Upper lobe of left lung (tissue), 4 donors: ENCODE results near the gene PDS5B.

ENCODE experiments used
- EP300 ChIP-seq, 4 donors: sonication (generic); formaldehyde crosslinking; IDR thresholded peaks; one replicate each; pipeline ENCODE4 v1.5.1; 2017; ENCODE audit warnings: antibody characterized with exemption in 4 of 4, control low read depth in 2 of 4
- POLR2A ChIP-seq, 4 donors: fragments of 450-650 bp; IDR thresholded peaks; one replicate each; pipeline ENCODE4 v1.5.1; 2016 to 2017; ENCODE audit warnings: antibody characterized with exemption in 4 of 4, mild to moderate bottlenecking in 2 of 4
- TF ChIP-seq, protein P1 (sequence below), 6 experiments: fragments of 450-650 bp in 4 of 6; fragments of 200-600 bp in 2 of 6; sonication (generic) in 2 of 6; IDR thresholded peaks; one replicate each; pipeline ENCODE4 v1.5.1; 2016 to 2019; ENCODE audit warnings: antibody characterized with exemption in 6 of 6

DNA sequence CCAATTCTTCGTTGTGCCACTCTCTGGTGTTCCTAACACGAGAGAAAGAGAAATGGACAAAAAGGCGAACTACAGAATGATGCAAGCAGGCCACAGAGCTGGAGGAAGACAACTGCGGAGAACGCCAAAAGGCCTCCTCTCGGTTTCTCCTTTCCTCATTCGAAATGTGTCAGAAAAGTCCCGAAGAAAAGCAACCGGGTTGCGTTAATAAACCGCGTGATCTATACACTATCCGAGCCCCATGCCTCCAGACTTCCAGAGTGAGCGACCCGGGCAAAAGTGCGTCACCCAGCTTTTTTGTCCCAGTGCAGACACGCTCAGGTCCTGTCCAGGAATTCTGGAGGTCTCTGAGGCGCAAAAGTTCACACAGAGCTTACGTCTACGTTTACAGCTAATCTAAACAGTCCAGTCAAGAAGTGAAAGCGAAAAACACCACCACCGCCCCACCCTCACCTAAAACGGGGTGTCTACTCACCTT is 48.1 kb upstream of the PDS5B start:
- TF ChIP-seq, protein P1, sequence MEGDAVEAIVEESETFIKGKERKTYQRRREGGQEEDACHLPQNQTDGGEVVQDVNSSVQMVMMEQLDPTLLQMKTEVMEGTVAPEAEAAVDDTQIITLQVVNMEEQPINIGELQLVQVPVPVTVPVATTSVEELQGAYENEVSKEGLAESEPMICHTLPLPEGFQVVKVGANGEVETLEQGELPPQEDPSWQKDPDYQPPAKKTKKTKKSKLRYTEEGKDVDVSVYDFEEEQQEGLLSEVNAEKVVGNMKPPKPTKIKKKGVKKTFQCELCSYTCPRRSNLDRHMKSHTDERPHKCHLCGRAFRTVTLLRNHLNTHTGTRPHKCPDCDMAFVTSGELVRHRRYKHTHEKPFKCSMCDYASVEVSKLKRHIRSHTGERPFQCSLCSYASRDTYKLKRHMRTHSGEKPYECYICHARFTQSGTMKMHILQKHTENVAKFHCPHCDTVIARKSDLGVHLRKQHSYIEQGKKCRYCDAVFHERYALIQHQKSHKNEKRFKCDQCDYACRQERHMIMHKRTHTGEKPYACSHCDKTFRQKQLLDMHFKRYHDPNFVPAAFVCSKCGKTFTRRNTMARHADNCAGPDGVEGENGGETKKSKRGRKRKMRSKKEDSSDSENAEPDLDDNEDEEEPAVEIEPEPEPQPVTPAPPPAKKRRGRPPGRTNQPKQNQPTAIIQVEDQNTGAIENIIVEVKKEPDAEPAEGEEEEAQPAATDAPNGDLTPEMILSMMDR (IDR thresholded peaks at IDR 0.05) = no peak
- TF ChIP-seq POLR2A (IDR thresholded peaks at IDR 0.05) (no peak), EP300 (IDR thresholded peaks at IDR 0.05) (no peak)
